Loucy (cell line): ENCODE results near the gene SCT.

Experiments
- H2AFZ ChIP-seq: fragments of 200-600 bp; sonication (generic); 2 replicates; pipeline ENCODE4 v1.6.0; 2016; ENCODE audit warnings: antibody characterized with exemption, mild to moderate bottlenecking, low read length, moderate library complexity
- H3F3A ChIP-seq: fragments of 200-600 bp; 2 replicates; pipeline ENCODE4 v1.6.0; 2016; ENCODE audit warnings: antibody characterized with exemption, low read depth, mild to moderate bottlenecking
- H3K27me3 ChIP-seq: fragments of 200-600 bp; sonication (generic); 2 replicates; pipeline ENCODE4 v1.6.1; 2014; ENCODE audit warnings: low read length, mild to moderate bottlenecking; ENCODE audit not compliant: insufficient read depth, poor library complexity, severe bottlenecking
- H3K36me3 ChIP-seq: fragments of 200-600 bp; sonication (generic); 2 replicates; pipeline ENCODE4 v1.6.1; 2016; ENCODE audit warnings: low read length; ENCODE audit not compliant: insufficient read depth
- H3K4me1 ChIP-seq: fragments of 200-600 bp; sonication (generic); 2 replicates; pipeline ENCODE4 v1.5.1; 2014; ENCODE audit warnings: low read length, mild to moderate bottlenecking; ENCODE audit not compliant: insufficient read depth, poor library complexity, severe bottlenecking
- H3K4me2 ChIP-seq: fragments of 200-600 bp; sonication (generic); 2 replicates; pipeline ENCODE4 v1.6.0; 2014; ENCODE audit warnings: antibody characterized with exemption, low read length, low read depth, mild to moderate bottlenecking; ENCODE audit not compliant: poor library complexity, severe bottlenecking
- H3K4me3 ChIP-seq: fragments of 200-600 bp; sonication (generic); 2 replicates; pipeline ENCODE4 v1.5.1; 2014; ENCODE audit warnings: low read length, mild to moderate bottlenecking, mixed read lengths; ENCODE audit not compliant: poor library complexity, severe bottlenecking
- H3K79me2 ChIP-seq: fragments of 200-600 bp; sonication (generic); 2 replicates; pipeline ENCODE4 v1.6.1; 2014; ENCODE audit warnings: low read length; ENCODE audit not compliant: insufficient read depth
- H3K9ac ChIP-seq: fragments of 200-600 bp; sonication (generic); 2 replicates; pipeline ENCODE4 v1.6.0; 2014; ENCODE audit warnings: mild to moderate bottlenecking, low read depth, low read length, moderate library complexity; ENCODE audit not compliant: poor library complexity, severe bottlenecking
- H3K9me2 ChIP-seq: fragments of 200-600 bp; sonication (generic); replicated peaks from 2 replicates; pipeline ENCODE4 v1.6.1; 2016; ENCODE audit warnings: low read depth, low read length, mixed read lengths
- H3K9me3 ChIP-seq: fragments of 200-600 bp; sonication (generic); 2 replicates; pipeline ENCODE4 v1.6.1; 2014; ENCODE audit warnings: mild to moderate bottlenecking, antibody characterized with exemption, low read length, low read depth; ENCODE audit not compliant: insufficient read depth
- H4K20me1 ChIP-seq: fragments of 200-600 bp; sonication (generic); 2 replicates; pipeline ENCODE4 v1.6.0; 2014; ENCODE audit warnings: antibody characterized with exemption, low read length, mild to moderate bottlenecking; ENCODE audit not compliant: insufficient read depth, poor library complexity, severe bottlenecking
- CTCF ChIP-seq: fragments of 200-600 bp; sonication (generic); conservative IDR thresholded peaks from 2 replicates; pipeline ENCODE4 v1.5.1; 2014; ENCODE audit warnings: mild to moderate bottlenecking, antibody characterized with exemption, low read length
- EZH2phosphoT487 ChIP-seq: fragments of 200-600 bp; IDR thresholded peaks from 2 replicates; pipeline ENCODE4 v1.6.1; 2018; ENCODE audit warnings: antibody characterized with exemption, mild to moderate bottlenecking, moderate library complexity, borderline replicate concordance

SCT gene

GRCh38 chr11:660681-661444, 33.9 kb upstream of the SCT start:
- Histone ChIP-seq H3K9me2 (no peaks in the 10 kb centered on the region), H3K36me3 (peaks cover 43% of the 10 kb centered on the region; the same call in 1 of the 2 replicates), H2AFZ (no peak overlapping the region), H3K4me1 (no peaks in the 10 kb centered on the region), H3F3A (no peaks in the 10 kb centered on the region), H3K9me3 (no peaks in the 10 kb centered on the region), H4K20me1 (no peaks in the 10 kb centered on the region), H3K4me2 (no peak overlapping the region), H3K27me3 (no peaks in the 10 kb centered on the region), H3K9ac (no peak overlapping the region), H3K79me2 (no peaks in the 10 kb centered on the region), H3K4me3 (no peak overlapping the region)
- TF ChIP-seq CTCF (no peak), EZH2phosphoT487 (no peak)

GRCh38 chr11:660281-660680, 33.3 kb upstream of the SCT start:
- Histone ChIP-seq H3K27me3 (no peaks in the 10 kb centered on the region), H3K4me3 (no peak overlapping the region), H4K20me1 (no peaks in the 10 kb centered on the region), H3K4me2 (no peak overlapping the region), H3K36me3 (peaks cover 42% of the 10 kb centered on the region; the same call in 1 of the 2 replicates), H3K9me2 (no peaks in the 10 kb centered on the region), H3K9me3 (no peaks in the 10 kb centered on the region), H3K9ac (no peak overlapping the region), H3K4me1 (no peaks in the 10 kb centered on the region), H2AFZ (no peak overlapping the region), H3F3A (no peaks in the 10 kb centered on the region), H3K79me2 (no peaks in the 10 kb centered on the region)
- no peak for TF ChIP-seq CTCF

DNA sequence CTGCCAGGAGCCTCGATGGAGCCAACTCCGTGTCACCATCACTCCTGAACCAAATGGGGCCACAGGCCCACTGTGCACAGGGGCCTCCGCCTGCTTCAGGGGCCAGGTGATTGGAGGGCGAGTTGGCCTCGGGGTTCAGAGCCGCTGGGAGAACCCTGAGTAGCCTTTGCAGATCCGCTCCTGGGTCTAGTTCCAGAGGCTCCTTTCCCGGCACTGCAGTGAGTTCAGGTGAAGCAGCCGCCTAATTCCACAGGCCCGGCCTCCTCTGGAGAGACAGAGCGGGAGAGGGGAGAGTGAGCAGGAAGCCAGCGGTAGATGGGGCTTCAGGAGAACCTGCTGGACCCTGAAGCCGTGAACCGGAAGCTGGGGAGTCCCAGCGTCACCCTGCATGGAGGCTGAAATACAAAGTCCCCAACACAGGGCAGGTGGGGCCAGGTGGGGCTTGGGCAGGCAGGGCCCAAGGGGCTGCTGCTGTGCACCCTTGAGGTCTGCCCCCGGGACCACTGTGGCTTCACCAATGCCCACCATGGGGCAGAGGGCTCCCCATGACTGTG, 32.6 kb upstream of the SCT start:
- H3K27me3 ChIP-seq, result no peaks in the 10 kb centered on the region
- no peaks in the 10 kb centered on the region for H3K79me2 ChIP-seq
- TF ChIP-seq CTCF (no peak), EZH2phosphoT487 (no peak)
- no peak overlapping the region for H3K4me3 ChIP-seq
- H3F3A ChIP-seq, result no peaks in the 10 kb centered on the region
- H2AFZ ChIP-seq, result no peak overlapping the region
- H4K20me1 ChIP-seq, result no peaks in the 10 kb centered on the region
- H3K4me2 ChIP-seq, result no peak overlapping the region
- peaks cover 42% of the 10 kb centered on the region; the same call in 1 of the 2 replicates for H3K36me3 ChIP-seq
- no peaks in the 10 kb centered on the region for H3K4me1 ChIP-seq
- H3K9ac ChIP-seq, result no peak overlapping the region
- H3K9me2 ChIP-seq, result no peaks in the 10 kb centered on the region
- no peaks in the 10 kb centered on the region for H3K9me3 ChIP-seq
